SK-N-SH (cell line): ENCODE data around the gene DELE1.

Experiments used
- GABPA ChIP-seq: IDR thresholded peaks from 2 replicates; pipeline ENCODE4 v1.4.0; 2012; ENCODE audit warnings: low read depth, mild to moderate bottlenecking
- TF ChIP-seq, protein P1 (sequence below): fragments of 200-600 bp; sonication (generic); IDR thresholded peaks from 2 replicates; pipeline ENCODE4 v1.6.1; 2017; ENCODE audit warnings: antibody characterized with exemption, mild to moderate bottlenecking, moderate library complexity

DNA sequence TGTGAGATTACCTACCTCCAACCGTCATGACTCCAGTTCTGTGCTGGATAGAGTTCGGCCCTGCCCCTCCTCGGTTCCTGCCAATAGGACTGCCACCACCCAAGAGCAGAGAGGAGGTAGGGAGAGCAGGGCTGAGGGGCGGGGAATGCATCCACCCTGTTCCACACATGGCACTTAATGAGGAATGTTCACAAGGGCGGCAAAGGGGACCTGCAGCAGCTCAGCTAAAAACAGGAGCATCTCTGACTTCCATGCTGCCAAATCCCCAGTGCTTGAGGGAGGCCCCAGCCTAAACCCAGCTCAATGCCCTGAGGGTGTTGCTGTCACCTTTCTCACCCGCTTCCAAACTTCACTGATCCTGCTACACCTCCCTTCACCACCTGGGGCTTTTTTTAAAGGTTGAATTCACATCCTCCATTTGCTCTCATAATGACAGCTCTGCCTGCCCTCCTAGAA lies 7.8 kb upstream of the DELE1 start:
- TF ChIP-seq, protein P1, sequence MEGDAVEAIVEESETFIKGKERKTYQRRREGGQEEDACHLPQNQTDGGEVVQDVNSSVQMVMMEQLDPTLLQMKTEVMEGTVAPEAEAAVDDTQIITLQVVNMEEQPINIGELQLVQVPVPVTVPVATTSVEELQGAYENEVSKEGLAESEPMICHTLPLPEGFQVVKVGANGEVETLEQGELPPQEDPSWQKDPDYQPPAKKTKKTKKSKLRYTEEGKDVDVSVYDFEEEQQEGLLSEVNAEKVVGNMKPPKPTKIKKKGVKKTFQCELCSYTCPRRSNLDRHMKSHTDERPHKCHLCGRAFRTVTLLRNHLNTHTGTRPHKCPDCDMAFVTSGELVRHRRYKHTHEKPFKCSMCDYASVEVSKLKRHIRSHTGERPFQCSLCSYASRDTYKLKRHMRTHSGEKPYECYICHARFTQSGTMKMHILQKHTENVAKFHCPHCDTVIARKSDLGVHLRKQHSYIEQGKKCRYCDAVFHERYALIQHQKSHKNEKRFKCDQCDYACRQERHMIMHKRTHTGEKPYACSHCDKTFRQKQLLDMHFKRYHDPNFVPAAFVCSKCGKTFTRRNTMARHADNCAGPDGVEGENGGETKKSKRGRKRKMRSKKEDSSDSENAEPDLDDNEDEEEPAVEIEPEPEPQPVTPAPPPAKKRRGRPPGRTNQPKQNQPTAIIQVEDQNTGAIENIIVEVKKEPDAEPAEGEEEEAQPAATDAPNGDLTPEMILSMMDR = no peak
- TF ChIP-seq GABPA = no peak
